ENCODE measurements around the gene CCL13.

The CCL13 gene

DNA sequence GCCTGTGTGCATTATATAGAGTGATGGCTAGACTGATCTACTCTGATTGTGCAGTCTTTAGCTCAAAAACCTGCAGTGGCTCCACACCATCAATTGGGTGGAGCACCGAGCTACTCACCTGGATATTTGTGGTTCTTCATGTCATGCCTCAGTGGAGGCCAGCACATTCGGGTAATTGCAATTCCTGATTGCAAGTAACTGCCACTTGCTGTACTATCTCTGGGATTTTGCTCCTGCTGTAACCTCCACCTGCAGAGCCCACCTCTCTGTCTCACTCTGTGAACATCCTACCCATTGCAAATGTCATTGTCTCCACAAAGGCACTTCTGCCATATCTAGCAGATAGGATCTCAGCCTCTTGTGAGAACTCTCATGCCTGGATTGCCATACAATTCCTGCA is 8.5 kb downstream of the CCL13 start:
- peak in 1 of 3 experiments; percentile 84 for DNase-seq

DNA sequence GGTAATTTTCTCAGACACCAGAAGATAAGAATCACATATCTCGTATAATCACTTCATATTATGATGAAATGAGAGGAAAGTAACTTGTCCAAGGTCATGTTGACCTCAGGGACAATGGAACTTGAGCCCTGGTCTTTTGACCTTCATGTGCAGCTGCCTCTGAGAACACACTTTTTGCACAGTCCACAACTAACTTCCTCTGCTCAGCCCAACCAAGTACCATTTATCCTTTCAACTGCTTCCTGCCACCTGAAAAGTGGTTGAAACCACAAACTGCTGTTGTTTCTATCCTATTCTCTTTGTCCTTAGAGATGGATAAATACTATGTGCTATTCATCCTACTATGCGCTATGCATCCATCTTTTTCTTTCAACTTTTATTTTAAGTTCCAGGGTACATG is 9.1 kb downstream of the CCL13 start:
- DNase-seq, result no peak

DNA sequence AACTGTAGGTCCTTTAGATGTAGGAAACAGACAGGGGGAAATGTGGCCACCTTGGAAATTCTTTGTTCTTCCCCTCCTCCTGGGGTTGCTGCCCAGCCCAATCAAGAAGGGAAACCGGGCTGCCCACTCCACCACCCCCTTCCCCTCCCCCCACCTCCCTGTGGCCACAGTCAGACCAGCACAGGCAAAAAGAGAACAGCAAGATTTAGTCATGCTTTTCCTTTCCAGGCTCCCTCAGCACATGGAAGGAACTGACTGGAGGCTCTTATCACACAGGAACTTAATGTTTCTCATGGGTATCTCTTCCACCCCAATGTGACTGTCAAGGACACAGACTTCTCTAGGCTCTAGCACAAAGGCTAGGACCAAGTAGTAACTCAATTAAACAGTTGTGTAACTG is 9.7 kb downstream of the CCL13 start:
- DNase-seq, result no peak

DNA sequence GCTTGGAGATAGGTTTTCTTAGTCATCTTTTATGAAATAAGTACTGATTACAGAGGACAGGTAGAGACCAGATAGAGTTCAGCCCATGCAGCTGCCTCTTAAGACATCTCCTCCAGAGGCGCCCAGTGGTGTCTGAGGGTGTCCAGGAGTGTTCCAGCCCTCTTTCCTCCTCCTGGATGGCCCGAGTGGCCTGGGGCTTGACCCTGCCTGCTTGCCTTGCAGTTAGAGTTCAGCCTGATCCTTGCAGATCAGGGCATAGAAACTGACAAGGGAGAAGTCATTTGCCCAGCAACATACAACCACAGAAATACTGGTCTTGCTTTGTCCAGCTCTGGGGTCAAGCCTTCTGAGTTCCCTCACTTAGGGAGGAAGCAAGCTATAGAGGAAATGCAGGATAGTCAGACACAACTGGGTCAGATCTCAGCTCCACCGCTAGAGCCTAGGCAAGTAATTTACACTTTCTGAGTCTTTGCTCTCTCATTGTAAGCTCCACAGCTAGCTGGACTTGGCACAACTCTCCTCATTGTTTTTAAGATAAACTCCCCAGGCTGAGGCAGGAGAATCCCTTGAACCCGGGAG is 10.3 kb downstream of the CCL13 start:
- no peak for DNase-seq

DNA sequence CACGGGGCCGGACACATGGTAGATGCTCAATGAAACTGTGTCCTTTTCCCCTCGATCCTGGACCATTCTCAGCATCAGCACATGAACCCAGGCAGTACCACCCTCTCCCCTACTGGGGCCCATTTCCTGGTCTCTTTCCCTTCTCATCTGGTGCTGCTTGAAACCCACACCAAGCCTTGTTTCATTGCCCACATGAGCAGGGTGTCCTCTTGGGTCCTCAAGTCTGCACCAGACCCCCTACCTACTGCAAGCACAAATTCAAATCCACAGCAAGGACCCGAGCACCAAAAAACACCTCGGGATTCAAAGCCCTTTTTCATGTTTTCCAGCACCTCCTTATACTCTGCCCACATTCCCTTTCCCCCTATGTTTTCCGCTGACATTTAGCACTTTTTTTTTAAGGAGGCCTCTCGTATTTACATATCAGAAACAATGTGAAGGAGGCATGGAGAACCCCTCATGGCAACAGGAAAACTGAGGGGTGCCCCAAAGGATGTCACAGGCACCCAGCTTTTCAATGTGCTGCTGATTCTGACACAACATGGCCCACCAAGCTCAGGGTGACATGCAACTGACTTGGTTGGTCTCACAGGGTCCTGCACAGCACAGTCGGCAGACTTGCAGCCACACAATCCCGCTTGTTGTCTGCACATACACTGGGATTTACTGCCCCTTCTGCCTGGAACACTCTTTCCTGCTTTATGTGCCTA is 11.4 kb downstream of the CCL13 start:
- DNase-seq, result no peak

DNA sequence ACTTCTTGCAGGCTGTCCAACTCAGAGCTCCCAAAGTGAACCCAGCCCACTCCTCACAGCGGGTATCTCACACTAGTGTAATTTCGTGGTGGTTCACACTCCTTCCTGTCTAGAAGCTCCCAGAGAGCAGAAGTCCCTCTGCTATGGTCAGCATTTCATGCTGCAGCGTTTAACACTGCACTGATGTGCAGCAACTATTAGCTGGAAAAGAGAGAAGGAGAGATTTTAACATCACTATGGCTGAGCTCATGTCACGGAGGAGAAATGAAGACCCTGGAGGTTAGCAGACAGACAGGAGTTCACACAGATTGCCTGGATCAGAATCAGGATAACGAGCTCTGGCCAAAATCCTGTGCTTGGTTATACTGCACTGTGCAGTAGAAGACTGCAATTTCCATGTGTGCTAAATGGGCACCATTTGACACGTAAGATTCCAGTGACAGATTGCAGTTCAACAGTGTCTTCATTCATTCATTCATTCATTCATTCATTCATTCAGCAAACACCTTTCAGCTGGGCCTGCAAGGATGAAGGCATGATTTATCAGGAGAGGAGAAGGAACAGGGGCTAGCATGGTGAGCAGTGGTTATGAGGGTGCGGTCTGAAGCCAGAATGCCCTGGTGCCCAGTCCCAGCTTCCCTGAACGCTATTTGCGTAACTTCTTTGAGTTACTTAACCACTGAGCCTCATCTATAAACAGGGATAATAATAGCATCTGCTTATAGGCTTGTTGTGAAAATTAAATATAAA is 12.1 kb downstream of the CCL13 start:
- no peak for DNase-seq

DNA sequence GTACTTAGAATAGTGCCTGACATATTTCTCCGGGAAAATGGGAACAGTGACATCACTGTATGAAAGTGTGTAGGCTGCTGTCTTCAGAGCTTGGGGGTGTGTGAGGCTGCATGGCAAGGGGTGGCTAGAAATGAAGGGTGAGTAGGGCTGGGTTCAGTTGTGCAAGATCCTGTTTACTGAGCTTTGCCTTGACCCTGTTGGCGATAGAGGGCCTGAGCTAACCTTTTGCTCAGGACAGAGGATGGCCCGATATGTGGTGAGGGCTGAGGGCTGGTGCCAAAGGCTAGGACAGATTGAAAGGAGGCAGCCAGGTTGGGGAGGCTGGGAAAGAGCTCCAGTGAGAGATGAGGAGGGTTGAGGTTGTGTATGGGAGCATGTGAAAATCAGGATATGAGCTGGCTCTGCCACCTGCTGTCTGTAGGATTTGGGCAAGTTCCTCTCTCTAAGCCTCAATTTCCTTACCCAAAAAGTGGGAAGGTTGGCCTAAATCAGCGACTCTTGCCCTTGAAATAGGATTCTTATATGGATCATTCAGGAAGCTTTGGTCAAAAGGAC is 12.7 kb downstream of the CCL13 start:
- DNase-seq, result no peak

DNA sequence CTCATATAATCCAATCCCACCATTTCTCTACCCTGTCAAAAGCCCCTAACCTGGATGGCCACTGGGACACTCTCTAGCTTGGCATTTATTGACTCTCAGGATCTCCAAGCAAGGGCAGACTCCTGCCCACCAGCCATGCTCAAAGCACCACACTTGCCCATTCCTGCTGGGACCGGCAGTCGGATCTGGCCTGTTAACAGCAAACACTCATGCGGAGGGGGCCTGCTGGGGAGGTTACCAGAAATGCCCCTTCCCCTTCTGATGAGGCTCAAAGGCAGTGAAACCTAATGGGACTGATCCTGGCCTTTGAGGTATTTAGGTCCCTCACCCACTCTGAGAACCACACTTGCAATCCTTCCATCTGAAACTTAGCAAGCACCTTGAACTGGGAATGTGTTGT is 13.3 kb downstream of the CCL13 start:
- DNase-seq, result no peak

DNA sequence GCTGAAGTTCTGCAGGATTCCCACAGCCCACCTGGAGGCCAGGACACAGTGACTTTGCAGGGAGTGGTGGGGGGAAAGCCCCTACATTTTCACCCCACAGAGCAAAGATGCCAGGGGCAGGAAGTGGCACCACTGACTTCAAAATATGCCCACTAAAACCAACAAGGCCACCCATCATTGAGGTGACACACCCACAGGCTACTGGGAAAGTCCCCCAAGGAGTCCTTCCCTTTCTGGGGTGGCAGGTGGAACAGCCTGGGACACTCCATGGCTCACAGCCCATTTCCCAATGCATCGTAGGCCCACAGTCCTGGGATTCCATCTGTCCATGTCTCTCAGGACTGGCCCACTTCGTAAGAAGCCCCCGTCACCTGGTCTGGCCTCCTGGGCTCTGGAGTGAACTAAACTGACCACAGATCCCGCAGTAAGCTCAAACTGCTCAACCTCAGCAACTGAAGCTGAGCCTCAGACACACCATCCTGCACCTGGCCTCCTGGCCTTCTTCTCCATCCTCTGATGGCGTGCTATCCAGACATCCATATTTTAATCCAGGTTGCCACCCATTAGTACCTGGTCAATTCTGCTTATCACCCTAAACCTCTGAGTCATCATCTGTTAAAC is 14.2 kb downstream of the CCL13 start:
- DNase-seq, result no peak

DNA sequence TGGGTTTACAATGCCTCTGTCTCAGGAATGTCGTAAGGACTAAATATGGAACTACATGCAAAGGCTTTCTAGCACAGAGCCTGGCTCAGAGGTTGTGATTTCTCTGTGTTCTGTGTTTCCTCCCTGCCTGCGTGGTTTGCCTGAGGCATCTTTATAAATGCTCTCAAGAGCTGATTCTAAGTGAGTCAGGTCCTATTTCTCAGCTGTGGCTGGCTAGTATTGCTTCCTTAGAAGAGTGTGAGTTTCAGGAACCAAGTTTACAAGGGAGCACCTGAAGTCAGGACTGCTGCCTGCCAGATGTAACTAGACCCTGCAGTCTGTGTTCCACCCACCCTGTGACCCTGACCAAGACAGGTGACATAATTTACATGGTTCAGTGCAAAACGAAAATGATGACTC is 14.7 kb downstream of the CCL13 start:
- DNase-seq, result peak in 1 of 3 experiments; percentile 23

DNA sequence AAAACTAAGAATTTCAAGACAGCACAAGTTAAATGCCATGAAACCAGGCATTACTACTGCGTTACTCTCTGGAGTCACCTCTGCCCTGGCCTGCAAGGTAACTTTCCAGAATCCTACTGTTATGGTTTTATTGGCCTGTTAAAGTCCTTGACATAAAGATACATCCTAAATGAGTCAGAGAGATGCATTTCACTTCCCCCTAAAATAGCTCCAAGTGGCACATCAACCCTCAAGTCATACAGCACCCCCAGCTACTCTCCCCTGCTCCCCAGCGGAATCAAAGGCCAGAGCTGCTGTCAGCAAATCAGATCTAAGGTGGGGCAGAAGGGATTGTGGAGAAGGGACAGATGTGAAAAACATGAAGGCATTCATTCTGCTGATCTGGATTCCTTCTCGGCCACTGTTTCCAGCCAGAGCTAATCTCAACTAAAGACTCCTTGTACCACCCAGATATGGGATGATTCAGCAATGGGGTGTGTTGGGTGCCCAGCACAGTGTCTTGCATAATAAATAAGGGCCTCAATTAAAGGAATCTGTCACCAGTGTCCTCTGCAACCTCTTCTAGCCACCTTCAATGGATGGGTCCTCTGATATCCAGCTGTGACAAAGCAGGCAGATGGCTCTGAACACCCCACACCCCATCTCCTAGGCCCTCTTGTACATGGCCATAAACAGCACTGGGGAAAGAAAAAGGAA is 15.3 kb downstream of the CCL13 start:
- DNase-seq, result no peak

DNA sequence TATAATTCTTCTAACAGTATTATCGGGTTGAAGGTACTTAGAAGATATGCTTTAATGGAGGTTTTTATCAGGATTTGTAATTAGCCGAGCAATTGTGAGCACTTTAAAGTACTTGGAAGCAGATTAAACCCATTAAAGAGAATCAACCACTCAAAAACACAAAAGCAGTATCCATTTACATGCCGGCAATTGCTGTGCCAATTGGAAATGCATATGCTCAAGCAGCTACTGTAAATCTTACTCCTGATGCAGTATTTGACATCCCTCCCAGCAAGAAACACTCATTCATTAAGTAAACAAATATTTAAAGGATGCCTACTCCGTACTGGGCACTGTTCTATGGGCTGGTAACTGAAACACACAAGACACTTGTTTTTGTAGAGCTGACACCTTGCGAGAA is 18.2 kb downstream of the CCL13 start:
- peak; percentile 45 to 97 (median 90) for DNase-seq

DNA sequence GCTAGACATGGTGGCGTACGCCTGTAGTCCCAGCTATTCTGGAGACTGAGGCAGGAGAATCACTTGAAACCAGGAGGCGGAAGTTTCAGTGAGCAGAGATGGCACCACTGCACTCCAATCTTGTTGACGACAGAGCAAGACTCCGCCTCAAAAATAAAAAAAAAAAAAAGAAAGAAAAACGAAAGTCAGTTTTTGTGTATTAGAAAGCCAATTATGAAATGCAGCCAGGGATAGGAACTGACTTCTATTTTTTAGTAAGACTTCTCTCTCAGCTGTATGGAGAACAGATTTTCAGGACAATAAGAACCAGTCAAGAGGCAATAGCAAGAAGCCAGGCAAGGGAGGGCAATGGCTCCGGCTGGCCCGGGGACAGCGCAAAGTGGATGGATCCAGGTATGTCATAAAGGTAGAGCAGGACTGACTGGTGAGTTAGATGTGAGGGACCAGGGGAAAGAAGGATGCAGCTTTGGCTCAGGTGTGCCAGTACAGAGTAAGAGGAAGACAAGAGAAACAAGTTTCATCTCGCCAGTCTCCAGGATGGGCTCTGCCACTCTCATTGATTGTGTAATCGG is 19.2 kb downstream of the CCL13 start:
- DNase-seq, result peak in 1 of 3 experiments; percentile 41

DNA sequence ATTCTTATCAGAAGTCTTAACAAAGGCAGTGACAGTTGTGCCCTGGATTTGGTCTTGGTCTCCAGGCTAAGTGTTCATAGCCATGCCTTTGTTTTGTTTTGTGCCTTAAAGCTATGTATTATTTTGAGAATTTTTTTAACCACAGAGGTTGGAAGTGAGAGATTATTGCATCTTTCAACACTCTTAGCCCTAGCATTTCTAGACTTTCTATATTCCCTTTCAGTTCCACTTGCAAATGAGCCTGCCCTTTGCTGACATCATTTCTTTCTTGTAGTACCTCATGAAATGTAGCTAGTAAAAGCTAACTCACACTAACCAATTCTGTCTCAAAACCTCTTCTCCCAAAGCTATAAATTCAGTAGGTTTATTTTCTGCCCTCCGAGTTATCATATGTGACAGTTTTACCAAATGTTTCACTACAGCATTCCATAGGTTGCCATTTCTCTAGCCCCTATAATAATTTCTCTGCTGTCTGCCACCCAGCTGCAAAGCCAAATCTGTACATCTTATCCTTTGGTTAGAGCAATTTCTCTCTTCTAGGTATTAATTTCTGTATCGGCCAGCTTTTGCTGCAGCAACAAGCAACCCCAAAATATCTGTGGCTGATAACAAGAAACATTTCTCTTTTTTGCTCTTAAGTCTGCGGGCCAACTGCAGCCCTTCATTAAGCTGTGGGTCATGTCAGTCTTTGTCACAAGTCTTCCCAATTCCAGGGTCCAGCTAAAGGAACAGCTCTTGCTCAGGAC is 21.0 kb downstream of the CCL13 start:
- DNase-seq, result peak in 1 of 3 experiments; percentile 17

DNA sequence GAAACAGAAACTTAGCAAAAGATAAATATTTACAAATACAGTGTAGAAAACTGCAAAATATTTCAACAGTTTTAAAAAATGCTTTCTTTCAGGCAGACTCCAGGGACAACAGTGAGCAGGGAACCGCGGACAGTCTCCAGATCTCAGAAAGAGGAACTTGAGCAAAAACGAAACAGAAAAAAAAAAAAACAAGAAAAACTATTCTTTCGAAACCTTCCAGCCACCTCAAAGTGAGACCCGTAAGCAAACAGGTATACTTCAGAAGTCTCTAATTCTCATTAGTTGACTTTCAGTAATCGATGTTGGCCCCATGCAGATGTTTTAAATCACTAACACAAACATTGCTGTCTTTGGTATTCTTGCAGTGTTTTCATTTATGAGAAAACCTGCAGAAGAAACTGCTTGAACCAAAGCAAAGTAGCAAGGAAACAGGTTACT is 22.4 kb downstream of the CCL13 start:
- peak in 1 of 3 experiments; percentile 43 for DNase-seq

DNA sequence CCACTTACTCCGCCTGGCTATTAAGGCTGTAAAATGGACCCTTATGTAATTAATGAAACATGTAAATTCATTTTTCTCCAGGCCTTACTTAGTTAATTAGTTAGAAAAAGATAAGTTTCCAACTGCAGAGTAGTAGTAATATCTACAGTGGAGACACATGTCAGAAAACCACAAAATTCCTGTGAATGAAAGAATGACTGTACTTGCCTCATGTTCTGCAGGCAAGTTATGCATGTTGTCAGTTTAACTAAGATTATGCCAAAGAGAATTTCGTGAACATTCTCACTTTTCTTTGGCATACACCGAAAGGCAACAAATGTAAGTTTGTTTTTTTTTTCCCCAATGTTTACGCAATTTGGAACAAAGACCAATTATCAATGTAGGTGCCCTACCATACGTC is 23.6 kb downstream of the CCL13 start:
- DNase-seq, result no peak

DNA sequence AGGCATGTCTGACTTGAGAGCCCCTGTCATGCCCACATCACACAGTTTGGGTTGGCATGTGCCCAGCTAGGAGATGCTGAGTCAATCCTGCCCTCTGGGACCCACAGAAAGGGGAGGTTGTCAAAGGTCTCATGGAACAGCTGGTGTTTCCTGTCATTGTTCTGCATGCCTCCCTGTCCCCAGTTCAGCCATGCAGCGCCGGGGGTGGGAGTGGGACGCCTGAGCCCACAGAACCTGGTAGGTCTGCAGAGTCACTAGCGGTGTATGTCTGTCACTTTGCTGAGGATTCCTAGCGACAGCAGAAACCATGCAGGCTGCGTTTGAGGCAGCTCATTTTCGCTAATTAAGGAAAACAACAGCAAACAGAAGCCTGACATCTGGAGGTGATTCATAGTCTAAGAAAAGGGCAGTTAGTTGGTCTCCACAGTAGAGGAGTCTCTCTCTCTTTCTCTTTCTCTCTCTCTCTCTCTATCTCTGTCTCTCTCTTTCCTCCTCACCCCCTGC is 26.4 kb downstream of the CCL13 start:
- peak in 1 of 3 experiments; percentile 12 for DNase-seq

DNA sequence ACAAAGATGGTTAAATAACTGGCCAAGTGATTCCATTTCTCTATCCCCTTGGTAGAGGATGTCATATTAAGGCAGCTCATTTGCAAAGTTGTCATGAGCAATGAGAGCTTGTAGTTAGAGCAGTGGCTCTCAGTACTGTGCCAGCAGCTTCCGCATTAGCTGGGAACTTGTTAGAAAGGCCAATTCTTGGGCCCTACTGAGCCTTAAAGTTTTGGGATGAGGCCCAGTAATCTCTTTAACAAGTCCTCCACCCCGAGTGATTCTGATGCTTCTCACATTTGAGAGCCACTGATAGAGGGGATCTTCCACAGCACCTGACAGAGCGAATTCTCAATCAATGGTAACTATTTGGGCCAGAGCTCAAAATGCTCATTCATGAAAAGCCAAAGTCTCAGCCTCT is 26.9 kb downstream of the CCL13 start:
- no peak for DNase-seq

DNA sequence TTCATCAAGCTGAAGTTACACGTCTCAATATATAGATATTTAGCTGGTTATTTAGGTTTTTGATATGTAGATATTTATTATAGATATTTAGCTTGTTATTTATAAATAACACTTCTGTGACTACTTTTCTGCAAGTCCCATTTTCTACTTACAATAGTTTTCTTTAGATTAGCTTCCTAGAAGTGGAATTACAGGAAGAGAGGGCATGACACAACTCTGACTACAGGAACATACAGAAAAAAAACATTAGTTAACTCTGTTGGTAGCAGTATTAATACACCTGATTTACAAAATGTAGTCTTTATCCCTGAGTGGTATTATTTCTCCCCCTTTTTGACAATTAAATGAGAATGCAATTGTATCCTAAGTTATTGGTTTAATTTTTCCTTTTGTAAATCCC is 28.0 kb downstream of the CCL13 start:
- no peak for DNase-seq

DNA sequence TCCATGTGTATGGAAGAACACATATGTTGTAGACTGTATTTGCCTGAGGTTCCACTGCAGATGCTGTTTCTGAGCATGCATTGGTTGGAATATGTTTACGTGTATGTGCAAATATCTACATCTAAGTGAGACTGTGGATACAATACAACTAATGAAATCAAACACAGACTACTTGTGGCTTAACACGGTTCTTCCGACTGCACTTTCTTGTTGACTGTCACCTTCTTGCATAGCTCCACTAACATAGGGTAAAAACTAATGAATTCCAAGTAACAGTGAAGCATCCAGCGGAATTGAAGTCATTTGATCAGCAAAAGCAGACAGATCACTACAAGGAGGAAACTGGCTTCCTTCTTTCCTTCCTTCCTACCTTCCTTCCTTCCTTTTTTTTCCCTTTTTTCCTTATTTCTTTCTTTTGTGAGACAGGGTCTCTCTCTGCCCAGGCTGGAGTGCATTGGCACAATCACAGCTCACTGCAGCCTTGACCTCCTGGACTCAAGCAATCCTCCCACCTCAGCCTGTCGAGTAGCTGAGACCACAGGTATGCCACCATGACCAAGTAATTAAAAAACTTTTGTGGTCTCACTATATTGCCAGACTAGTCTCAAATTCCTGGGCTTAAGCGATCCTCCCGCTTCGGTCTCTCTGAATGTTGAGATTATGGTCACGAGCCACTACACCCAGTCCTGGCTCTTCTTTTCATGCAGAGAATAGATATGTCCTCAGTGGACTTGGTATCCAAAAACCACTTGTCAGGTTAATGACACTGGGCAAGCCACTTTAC is 28.7 kb downstream of the CCL13 start:
- no peak for DNase-seq

DNA sequence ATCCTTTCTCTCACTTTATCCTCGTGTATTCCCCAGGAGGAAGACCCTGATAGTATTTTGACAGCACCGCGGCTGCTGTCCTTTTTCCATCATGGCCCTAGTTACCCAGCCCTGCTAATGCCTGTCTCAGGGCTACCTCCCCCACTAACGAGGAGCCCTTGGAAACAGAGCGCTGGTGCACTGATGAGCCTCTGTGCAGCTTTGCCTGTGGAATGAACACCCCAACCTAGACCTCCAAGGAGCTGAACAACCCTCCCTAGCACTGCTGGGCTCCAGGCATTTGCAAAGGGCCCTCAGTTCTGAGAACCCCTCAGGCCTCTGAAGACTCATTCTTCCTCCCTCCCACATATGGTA is 30.0 kb downstream of the CCL13 start:
- no peak for DNase-seq
